SK-N-SH treated with all-trans-retinoic acid at 6 μM for 48 hours (cell line): ENCODE data around the gene ACBD6.

Experiments
- ATAC-seq: fragments of 200-7000 bp; cut with Tn5 transposase; 3 replicates; pipeline ENCODE4 v1.9.1; 2020; ENCODE audit warnings: mild to moderate bottlenecking, moderate library complexity
- ARNTL ChIP-seq: fragments of 450-650 bp; formaldehyde crosslinking; IDR thresholded peaks from 2 replicates; pipeline ENCODE4 v1.5.0; 2020; ENCODE audit warnings: low read depth, mild to moderate bottlenecking, moderate library complexity, borderline replicate concordance
- BACH2 ChIP-seq: fragments of 250-450 bp; sonication (Bioruptor Pico); IDR thresholded peaks from 2 replicates; pipeline ENCODE4 v1.9.0; 2021; ENCODE audit warnings: mild to moderate bottlenecking, borderline replicate concordance
- CREB5 ChIP-seq: fragments of 250-450 bp; sonication (Bioruptor Pico); IDR thresholded peaks from 2 replicates; pipeline ENCODE4 v1.5.1; 2020; ENCODE audit warnings: low read depth, mild to moderate bottlenecking, moderate library complexity
- CSDC2 ChIP-seq: fragments of 250-450 bp; sonication (Bioruptor Pico); IDR thresholded peaks from 2 replicates; pipeline ENCODE4 v1.5.0; 2020; ENCODE audit warnings: mild to moderate bottlenecking, moderate library complexity
- CSRNP3 ChIP-seq: fragments of 250-450 bp; sonication (Bioruptor Pico); IDR thresholded peaks from 2 replicates; pipeline ENCODE4 v1.5.1; 2021; ENCODE audit warnings: mild to moderate bottlenecking, moderate library complexity
- ESRRG ChIP-seq: fragments of 250-450 bp; sonication (Bioruptor Pico); IDR thresholded peaks from 2 replicates; pipeline ENCODE4 v1.6.1; 2021; ENCODE audit warnings: mild to moderate bottlenecking
- GLIS3 ChIP-seq: fragments of 250-450 bp; sonication (Bioruptor Pico); IDR thresholded peaks from 2 replicates; pipeline ENCODE4 v1.5.0; 2020; ENCODE audit warnings: mild to moderate bottlenecking, moderate library complexity
- ISL1 ChIP-seq: fragments of 250-450 bp; sonication (Bioruptor Pico); IDR thresholded peaks from 2 replicates; pipeline ENCODE4 v2.1.2; 2022; ENCODE audit warnings: mild to moderate bottlenecking, moderate library complexity
- OSR1 ChIP-seq: fragments of 250-450 bp; sonication (Bioruptor Pico); IDR thresholded peaks from 2 replicates; pipeline ENCODE4 v1.8.0; 2022; ENCODE audit warnings: moderate library complexity, mild to moderate bottlenecking, inconsistent platforms
- PATZ1 ChIP-seq: fragments of 250-450 bp; sonication (Bioruptor Pico); IDR thresholded peaks from 2 replicates; pipeline ENCODE4 v1.8.0; 2020; ENCODE audit warnings: mild to moderate bottlenecking, moderate library complexity, borderline replicate concordance
- POU6F1 ChIP-seq: fragments of 250-450 bp; sonication (Bioruptor Pico); IDR thresholded peaks from 2 replicates; pipeline ENCODE4 v1.8.0; 2021; ENCODE audit warnings: low read depth, mild to moderate bottlenecking, moderate library complexity, borderline replicate concordance
- PPARA ChIP-seq: fragments of 250-450 bp; sonication (Bioruptor Pico); IDR thresholded peaks from 2 replicates; pipeline ENCODE4 v1.5.0; 2020; ENCODE audit warnings: mild to moderate bottlenecking, borderline replicate concordance
- RARB ChIP-seq: fragments of 250-450 bp; sonication (Bioruptor Pico); IDR thresholded peaks from 2 replicates; pipeline ENCODE4 v1.8.0; 2021; ENCODE audit warnings: mild to moderate bottlenecking, moderate library complexity
- SNAI2 ChIP-seq: fragments of 250-450 bp; sonication (Bioruptor Pico); IDR thresholded peaks from 2 replicates; pipeline ENCODE4 v1.5.0; 2020; ENCODE audit warnings: mild to moderate bottlenecking, moderate library complexity
- TCF4 ChIP-seq: fragments of 250-450 bp; sonication (Bioruptor Pico); IDR thresholded peaks from 2 replicates; pipeline ENCODE4 v1.8.0; 2021; ENCODE audit warnings: mild to moderate bottlenecking, moderate library complexity, borderline replicate concordance
- TOX ChIP-seq: fragments of 250-450 bp; sonication (Bioruptor Pico); IDR thresholded peaks from 2 replicates; pipeline ENCODE4 v1.8.0; 2021; ENCODE audit warnings: mild to moderate bottlenecking, moderate library complexity, borderline replicate concordance
- ZC3H10 ChIP-seq: fragments of 250-450 bp; sonication (Bioruptor Pico); IDR thresholded peaks from 2 replicates; pipeline ENCODE4 v1.5.1; 2021; ENCODE audit warnings: mild to moderate bottlenecking, moderate library complexity
- ZFP3 ChIP-seq: fragments of 250-450 bp; sonication (Bioruptor Pico); IDR thresholded peaks from 2 replicates; pipeline ENCODE4 v1.5.0; 2020; ENCODE audit warnings: mild to moderate bottlenecking, moderate library complexity
- ZFP30 ChIP-seq: fragments of 450-650 bp; formaldehyde crosslinking; IDR thresholded peaks from 2 replicates; pipeline ENCODE4 v1.5.0; 2022; ENCODE audit warnings: mild to moderate bottlenecking, moderate library complexity
- ZNF565 ChIP-seq: fragments of 450-650 bp; formaldehyde crosslinking; conservative IDR thresholded peaks from 2 replicates; pipeline ENCODE4 v1.5.0; 2020; ENCODE audit warnings: low read depth, mild to moderate bottlenecking, moderate library complexity
- ZNF70 ChIP-seq: fragments of 450-650 bp; formaldehyde crosslinking; IDR thresholded peaks from 2 replicates; pipeline ENCODE4 v1.5.0; 2020; ENCODE audit warnings: mild to moderate bottlenecking, moderate library complexity
- ZNF8 ChIP-seq: fragments of 450-650 bp; formaldehyde crosslinking; IDR thresholded peaks from 2 replicates; pipeline ENCODE4 v1.5.0; 2020; ENCODE audit warnings: mild to moderate bottlenecking, moderate library complexity

ACBD6 gene

GRCh38 chr1:180353945-180354344 is 148.4 kb downstream of the ACBD6 start:
- TF ChIP-seq PATZ1 (CRISPR knock-in tag): no peak
- TF ChIP-seq TCF4 (CRISPR knock-in tag): peak; percentile 76; the same call in 1 of the 2 replicates
- ATAC-seq: peak; percentile 65; the same call in 2 of the 3 replicates

- TF ChIP-seq ISL1 (CRISPR knock-in tag) (no peak), ZFP30 (no peak), TOX (CRISPR knock-in tag) (no peak), ESRRG (CRISPR knock-in tag) (no peak), PPARA (CRISPR knock-in tag) (no peak), POU6F1 (CRISPR knock-in tag) (no peak), BACH2 (CRISPR knock-in tag) (no peak), GLIS3 (CRISPR knock-in tag) (no peak), CSRNP3 (CRISPR knock-in tag) (no peak), CREB5 (CRISPR knock-in tag) (no peak), SNAI2 (no peak), RARB (CRISPR knock-in tag) (no peak), ZNF8 (no peak), ARNTL (CRISPR knock-in tag) (no peak), OSR1 (CRISPR knock-in tag) (no peak), TCF4 (CRISPR knock-in tag) (no peak), CSDC2 (no peak), ZNF70 (CRISPR knock-in tag) (no peak), ZC3H10 (no peak)
Observed at GRCh38 chr1:180352588-180352987, 149.8 kb downstream of the ACBD6 start.

GRCh38 chr1:180352021-180352420 is 150.4 kb downstream of the ACBD6 start:
- ATAC-seq: no peak

More at GRCh38 chr1:180352588-180352987, 149.8 kb downstream of the ACBD6 start:
- ATAC-seq: no peak

GRCh38 chr1:180345148-180345547 is 157.2 kb downstream of the ACBD6 start:
- ATAC-seq: no peak
- TF ChIP-seq ZFP30 (no peak), POU6F1 (CRISPR knock-in tag) (no peak), ESRRG (CRISPR knock-in tag) (no peak), CREB5 (CRISPR knock-in tag) (no peak), ZNF565 (CRISPR knock-in tag) (no peak), SNAI2 (no peak), BACH2 (CRISPR knock-in tag) (no peak), ISL1 (CRISPR knock-in tag) (no peak), GLIS3 (CRISPR knock-in tag) (no peak), CSDC2 (no peak), TCF4 (CRISPR knock-in tag) (no peak), TOX (CRISPR knock-in tag) (no peak), ZFP3 (CRISPR knock-in tag) (no peak), PATZ1 (CRISPR knock-in tag) (no peak), ZNF70 (CRISPR knock-in tag) (no peak), ZNF8 (no peak)

More at GRCh38 chr1:180352021-180352420, 150.4 kb downstream of the ACBD6 start:
- TF ChIP-seq OSR1 (CRISPR knock-in tag): no peak
